ENCODE measurements around the gene MRPL14.
A peak's percentile ranks its signal among the peaks of the same experiment; 100 is the strongest.

Gene MRPL14

GRCh38 chr6:44078219-44078826, 48.9 kb downstream of the MRPL14 start:
- DNase-seq: no peak

- no peak for DNase-seq
These were observed 49.9 kb downstream of the MRPL14 start for GRCh38 chr6:44077214-44077946.

GRCh38 chr6:44076356-44077213, 50.7 kb downstream of the MRPL14 start:
- no peak for DNase-seq

- DNase-seq: no peak
These were observed 51.5 kb downstream of the MRPL14 start for GRCh38 chr6:44075647-44076355.

DNA sequence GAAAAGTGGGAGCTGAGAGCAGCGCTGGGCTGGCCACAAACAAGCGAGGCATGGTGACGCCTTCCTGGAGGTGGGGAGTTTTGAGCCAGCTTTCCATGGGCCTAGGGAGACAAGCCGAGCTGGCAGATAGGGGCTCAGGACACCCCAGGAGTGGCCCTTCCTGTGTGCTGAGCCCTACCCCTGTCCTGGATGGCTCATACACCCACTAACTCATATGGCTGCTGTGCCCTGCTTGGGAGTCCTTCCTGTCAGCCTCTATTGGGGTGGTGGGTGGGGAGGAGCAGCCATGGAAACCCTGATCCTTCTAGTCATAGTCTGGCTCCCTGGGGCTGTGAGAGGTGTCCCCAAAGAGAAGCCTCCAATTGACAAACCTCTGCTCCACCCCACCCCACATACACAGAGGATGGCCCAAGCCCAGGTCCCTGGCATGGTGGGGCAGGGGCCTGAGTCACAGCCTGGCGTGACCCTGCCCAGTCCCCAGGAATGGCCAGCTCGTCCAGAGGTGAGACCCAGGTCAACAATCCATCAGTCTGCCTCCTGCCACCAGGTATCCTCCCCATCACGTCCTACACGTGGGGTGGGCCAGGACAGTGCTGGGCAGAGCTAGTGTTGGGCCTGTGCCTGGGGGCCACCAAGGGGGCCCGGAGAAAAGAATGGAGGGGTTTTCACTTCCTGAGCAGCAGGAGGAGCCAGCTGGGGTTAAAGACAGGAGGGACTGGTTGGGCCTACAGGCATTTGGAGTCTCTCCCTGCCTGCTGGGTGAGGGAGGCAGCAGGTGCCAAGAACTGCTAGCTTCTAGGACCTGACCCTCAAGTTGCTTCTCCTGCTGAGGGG, 52.2 kb downstream of the MRPL14 start:
- no peak for DNase-seq

GRCh38 chr6:44074439-44074812, 52.8 kb downstream of the MRPL14 start:
- DNase-seq: peak; percentile 72

- DNase-seq: no peak
These were observed 53.4 kb downstream of the MRPL14 start for GRCh38 chr6:44073612-44074438.

GRCh38 chr6:44072959-44073611, 54.2 kb downstream of the MRPL14 start:
- DNase-seq: peak; percentile 80

- DNase-seq: no peak
These were observed 54.7 kb downstream of the MRPL14 start for GRCh38 chr6:44072452-44072958.

- no peak for DNase-seq
These were observed 55.4 kb downstream of the MRPL14 start for GRCh38 chr6:44071670-44072451.

DNA sequence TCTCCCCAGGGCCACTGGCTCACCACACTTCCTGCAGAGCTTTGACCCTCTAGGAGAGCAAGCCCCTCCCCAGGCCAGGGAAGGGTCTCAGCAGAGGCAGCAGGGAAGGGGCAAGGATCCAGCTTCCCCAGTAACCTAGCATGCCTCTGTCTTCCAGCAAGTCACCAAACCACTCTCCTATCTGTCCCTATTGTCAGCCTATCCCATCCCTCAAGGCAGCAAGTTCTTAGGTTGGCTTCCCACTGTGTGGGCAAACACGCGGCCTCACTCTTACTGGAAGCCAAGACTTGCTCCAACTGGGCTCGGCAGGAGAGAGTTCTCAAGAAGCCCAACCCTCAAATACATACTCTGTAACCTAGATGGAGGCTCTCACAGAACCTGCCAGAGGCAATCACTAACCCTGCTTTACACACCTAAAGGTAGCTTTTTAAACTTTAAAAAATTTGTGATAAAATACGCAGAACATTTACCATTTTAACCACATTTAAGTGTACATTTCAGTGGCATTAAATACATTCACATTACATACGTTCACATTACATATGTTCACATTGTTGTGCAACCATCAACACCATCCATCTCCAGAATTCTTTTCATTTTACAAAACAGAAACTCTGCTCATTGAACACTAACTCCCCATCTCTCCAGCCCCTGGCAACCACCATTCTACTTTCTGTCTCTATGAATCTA, 58.5 kb downstream of the MRPL14 start:
- no peak for DNase-seq

DNA sequence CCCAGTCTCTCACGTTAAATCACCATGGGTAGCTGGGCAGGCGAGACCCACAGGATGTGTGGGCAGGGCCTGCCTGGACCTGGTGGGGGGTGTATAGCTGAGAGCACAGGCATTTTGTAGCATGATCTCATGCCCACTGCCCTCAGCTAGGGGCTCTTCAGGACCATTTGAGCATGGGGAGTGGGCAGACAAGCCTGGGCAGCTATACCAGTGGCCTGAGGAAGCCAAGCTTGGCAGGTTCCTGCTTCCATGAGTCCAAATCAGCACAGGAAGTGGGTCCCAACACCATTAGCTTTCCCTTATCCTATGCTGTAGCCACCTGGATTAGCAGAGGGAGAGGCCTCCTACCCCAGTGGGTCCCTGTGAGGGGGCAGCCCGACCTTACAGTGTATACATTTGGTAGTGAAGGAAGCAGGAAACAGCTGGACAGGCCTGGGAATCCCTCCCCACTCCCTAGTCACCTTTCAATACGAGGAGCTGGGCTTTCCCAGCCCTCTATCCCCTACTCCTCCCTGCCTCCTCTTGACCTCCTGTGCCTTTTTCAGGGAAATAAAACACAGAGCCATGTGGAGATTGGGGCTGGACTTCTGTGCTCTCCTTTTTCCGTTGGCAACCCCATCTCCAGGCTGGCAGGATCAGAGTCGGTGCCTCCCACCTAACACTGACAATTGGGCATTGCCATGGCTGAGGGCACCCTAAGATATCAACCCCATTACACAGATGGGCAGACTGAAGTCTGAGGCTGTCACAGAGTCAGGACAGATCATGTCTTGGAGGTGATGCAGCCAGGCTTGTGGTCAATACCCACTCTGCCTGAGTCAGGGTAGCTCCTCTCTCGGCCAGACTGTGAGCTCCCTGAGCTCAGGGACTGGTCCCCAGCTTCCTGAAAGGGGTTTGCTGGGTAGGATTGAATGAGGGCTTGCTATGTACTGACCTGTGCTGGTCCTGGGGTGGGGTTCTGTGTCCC, 59.8 kb downstream of the MRPL14 start:
- no peak for DNase-seq

DNA sequence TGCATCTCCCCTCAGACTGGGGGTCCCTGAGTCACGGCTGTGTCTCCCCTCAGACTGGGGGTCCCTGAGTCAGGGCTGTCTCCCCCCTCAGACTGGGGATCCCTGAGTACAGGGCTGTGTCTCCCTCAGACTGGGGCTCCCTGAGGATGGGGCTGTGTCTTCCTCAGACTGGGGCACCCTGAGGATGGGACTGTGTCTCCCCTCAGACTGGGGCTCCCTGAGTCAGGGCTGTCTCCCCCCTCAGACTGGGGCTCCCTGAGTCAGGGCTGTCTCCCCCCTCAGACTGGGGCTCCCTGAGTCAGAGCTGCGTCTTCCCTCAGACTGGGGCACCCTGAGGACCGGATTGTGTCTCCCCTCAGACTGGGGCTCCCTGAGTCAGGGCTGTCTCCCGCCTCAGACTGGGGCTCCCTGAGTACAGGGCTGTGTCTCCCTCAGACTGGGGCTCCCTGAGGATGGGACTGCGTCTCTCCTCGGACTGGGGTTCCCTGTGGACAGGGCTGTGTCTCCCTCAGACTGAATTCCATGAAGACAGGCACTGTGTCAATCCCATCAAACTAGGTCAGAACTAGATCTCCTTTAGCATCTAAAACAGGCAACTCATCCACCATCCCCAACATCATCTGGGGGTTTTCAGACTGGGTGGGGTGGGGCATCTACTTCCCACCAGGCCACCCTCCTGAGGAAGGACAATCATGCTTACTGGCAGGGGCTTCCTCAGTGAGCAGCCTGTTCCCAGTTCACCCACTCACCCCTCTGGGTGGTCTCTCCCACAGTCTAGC, 60.7 kb downstream of the MRPL14 start:
- DNase-seq: no peak

DNA sequence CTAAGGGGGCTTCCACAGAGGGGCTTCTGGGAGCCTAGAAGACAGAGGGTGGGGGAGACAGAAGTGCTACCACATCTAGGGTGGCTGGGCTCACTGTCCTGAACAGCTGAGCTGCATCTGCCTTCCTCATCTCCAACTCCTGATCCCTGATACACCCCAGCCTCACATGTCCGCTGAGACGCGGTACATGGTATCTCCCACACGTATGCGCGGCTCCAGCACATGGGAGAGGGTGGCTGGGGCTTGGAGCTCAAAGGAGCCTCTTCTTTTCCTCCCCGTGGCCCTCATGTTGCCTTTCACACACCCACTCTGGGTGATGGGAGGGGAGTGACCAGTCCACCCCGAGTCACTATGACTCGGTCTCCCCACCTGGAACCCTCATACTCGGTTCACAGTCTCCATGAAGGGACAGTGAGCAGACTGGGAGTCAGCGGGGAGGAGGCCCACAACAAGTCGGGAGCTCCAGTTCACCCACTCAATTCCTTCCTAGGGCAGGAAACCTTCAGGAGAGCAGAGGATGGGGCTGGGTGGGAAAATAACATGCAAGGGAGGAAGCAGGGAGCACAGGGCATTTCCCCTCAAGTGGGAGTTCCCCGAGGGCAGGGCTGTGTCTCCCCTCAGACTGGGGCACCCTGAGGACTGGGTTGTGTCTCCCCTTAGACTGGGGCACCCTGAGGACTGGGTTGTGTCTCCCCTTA, 61.7 kb downstream of the MRPL14 start:
- no peak for DNase-seq

GRCh38 chr6:44064948-44065272, 62.3 kb downstream of the MRPL14 start:
- DNase-seq: no peak

Measured in stimulated activated CD4-positive, alpha-beta T cell treated with anti-CD3 and anti-CD28 coated beads, Interleukin-4, amount 100 ng/mL, for 24 hours (primary cell).